ENCODE measurements around the gene NFKBIE. TPM values are rescaled to one million over a fixed set of nuclear protein-coding genes. Genes with fewer than 3 reads are reported as not detected.

The NFKBIE gene
- polyA plus RNA-seq, 1 donor from 2014 or later = 16.8 TPM

- H3K27ac ChIP-seq (ENCODE audit: low read length) = no peak overlapping the region
- no peak for TF ChIP-seq POLR2AphosphoS5 (IDR thresholded peaks at IDR 0.05)
- no peak for TF ChIP-seq RAD21 (conservative IDR thresholded peaks at IDR 0.05)
- no peak for TF ChIP-seq MXI1 (conservative IDR thresholded peaks at IDR 0.05; ENCODE audit: poor library complexity, severe bottlenecking)
- TF ChIP-seq TAF1 (IDR thresholded peaks at IDR 0.05; ENCODE audit: low read depth) = no peak
- no peaks in the 10 kb centered on the region for H3K27me3 ChIP-seq (ENCODE audit: insufficient read depth, low read depth, low read length)
- no peaks in the 10 kb centered on the region for H3K9me3 ChIP-seq (ENCODE audit: low read length)
- H3K9me2 ChIP-seq (ENCODE audit: insufficient read depth, low read length) = no peaks in the 10 kb centered on the region
- peak overlapping the region; percentile 96 for H3K9ac ChIP-seq (ENCODE audit: low read length)
- H4K20me1 ChIP-seq (ENCODE audit: insufficient read depth) = no peaks in the 10 kb centered on the region
- H3K4me3 ChIP-seq (ENCODE audit: low read length) = no peak overlapping the region
- H3K36me3 ChIP-seq (ENCODE audit: insufficient read depth, low read length) = no peaks in the 10 kb centered on the region
- H3F3A ChIP-seq (ENCODE audit: insufficient read depth, low read length, poor library complexity, severe bottlenecking) = no peaks in the 10 kb centered on the region
- no peak overlapping the region for H3K4me2 ChIP-seq (ENCODE audit: low read length)
- peaks cover 25% of the 10 kb centered on the region for H3K79me2 ChIP-seq (replicated peaks; ENCODE audit: insufficient read depth, low read length)
- H2AFZ ChIP-seq (ENCODE audit: low read depth, low read length) = no peak overlapping the region
Observed at GRCh38 chr6:44258325-44258863, 7.0 kb downstream of the NFKBIE start.

GRCh38 chr6:44257753-44258324 is 7.5 kb downstream of the NFKBIE start:
- TF ChIP-seq RAD21 (conservative IDR thresholded peaks at IDR 0.05) (peak; percentile 9), CTCF (IDR thresholded peaks at IDR 0.05; ENCODE audit: poor library complexity, severe bottlenecking) (peak; percentile 28), POLR2AphosphoS5 (IDR thresholded peaks at IDR 0.05) (no peak), TAF1 (IDR thresholded peaks at IDR 0.05; ENCODE audit: low read depth) (no peak), REST (IDR thresholded peaks at IDR 0.05; ENCODE audit: borderline replicate concordance) (no peak), EP300 (conservative IDR thresholded peaks at IDR 0.05; ENCODE audit: poor library complexity, severe bottlenecking) (no peak)
- Histone ChIP-seq H3F3A (ENCODE audit: insufficient read depth, low read length, poor library complexity, severe bottlenecking) (no peaks in the 10 kb centered on the region), H3K9ac (ENCODE audit: low read length) (peak overlapping the region; percentile 96), H3K4me3 (ENCODE audit: low read length) (peak overlapping the region; percentile 98), H2AFZ (ENCODE audit: low read depth, low read length) (peak overlapping the region; percentile 10), H3K9me2 (ENCODE audit: insufficient read depth, low read length) (no peaks in the 10 kb centered on the region), H3K4me2 (ENCODE audit: low read length) (no peak overlapping the region), H3K27ac (ENCODE audit: low read length) (peak overlapping the region; percentile 43), H4K20me1 (ENCODE audit: insufficient read depth) (no peaks in the 10 kb centered on the region), H3K36me3 (ENCODE audit: insufficient read depth, low read length) (no peaks in the 10 kb centered on the region), H3K79me2 (replicated peaks; ENCODE audit: insufficient read depth, low read length) (peaks cover 21% of the 10 kb centered on the region), H3K9me3 (ENCODE audit: low read length) (no peaks in the 10 kb centered on the region), H3K27me3 (ENCODE audit: insufficient read depth, low read depth, low read length) (no peaks in the 10 kb centered on the region)
